WTC11 (cell line): ENCODE results near the gene IL1B.

Experiments
- CTCF ChIP-seq: fragments of 200-600 bp; IDR thresholded peaks from 2 replicates; pipeline ENCODE4 v1.8.0; 2022; ENCODE audit warnings: antibody characterized with exemption
- E2F4 ChIP-seq: sonication (generic); formaldehyde crosslinking; IDR thresholded peaks from 2 replicates; pipeline ENCODE4 v1.8.1; 2022; ENCODE audit warnings: low read depth, mild to moderate bottlenecking, moderate library complexity, missing genetic modification reagents, borderline replicate concordance
- FOXK1 ChIP-seq: sonication (generic); formaldehyde crosslinking; IDR thresholded peaks from 2 replicates; pipeline ENCODE4 v1.8.0; 2022; ENCODE audit warnings: mild to moderate bottlenecking, moderate library complexity, missing genetic modification reagents
- MXD4 ChIP-seq: fragments of 250-450 bp; sonication (Bioruptor Pico); IDR thresholded peaks from 2 replicates; pipeline ENCODE4 v1.8.0; 2021; ENCODE audit warnings: mild to moderate bottlenecking, moderate library complexity, borderline replicate concordance
- NR1H2 ChIP-seq: sonication (generic); formaldehyde crosslinking; IDR thresholded peaks from 2 replicates; pipeline ENCODE4 v1.9.0; 2021; ENCODE audit warnings: mild to moderate bottlenecking, moderate library complexity, missing genetic modification reagents
- NR2C2 ChIP-seq: sonication (generic); formaldehyde crosslinking; IDR thresholded peaks from 2 replicates; pipeline ENCODE4 v1.8.0; 2022; ENCODE audit warnings: mild to moderate bottlenecking, missing genetic modification reagents
- SMAD3 ChIP-seq: sonication (generic); formaldehyde crosslinking; IDR thresholded peaks from 2 replicates; pipeline ENCODE4 v1.8.0; 2022; ENCODE audit warnings: missing genetic modification reagents, mild to moderate bottlenecking, borderline replicate concordance
- SP1 ChIP-seq: sonication (generic); formaldehyde crosslinking; conservative IDR thresholded peaks from 2 replicates; pipeline ENCODE4 v1.8.1; 2022; ENCODE audit warnings: missing genetic modification reagents
- TCF7 ChIP-seq: sonication (generic); formaldehyde crosslinking; IDR thresholded peaks from 2 replicates; pipeline ENCODE4 v1.8.0; 2022; ENCODE audit warnings: mild to moderate bottlenecking, low read depth, missing genetic modification reagents, moderate library complexity
- TEAD4 ChIP-seq: sonication (generic); formaldehyde crosslinking; IDR thresholded peaks from 2 replicates; pipeline ENCODE4 v1.8.0; 2022; ENCODE audit warnings: mild to moderate bottlenecking, missing genetic modification reagents
- TF ChIP-seq, protein P1 (sequence below): sonication (generic); formaldehyde crosslinking; IDR thresholded peaks from 2 replicates; pipeline ENCODE4 v1.8.1; 2023; ENCODE audit warnings: mild to moderate bottlenecking, missing genetic modification reagents, borderline replicate concordance

DNA sequence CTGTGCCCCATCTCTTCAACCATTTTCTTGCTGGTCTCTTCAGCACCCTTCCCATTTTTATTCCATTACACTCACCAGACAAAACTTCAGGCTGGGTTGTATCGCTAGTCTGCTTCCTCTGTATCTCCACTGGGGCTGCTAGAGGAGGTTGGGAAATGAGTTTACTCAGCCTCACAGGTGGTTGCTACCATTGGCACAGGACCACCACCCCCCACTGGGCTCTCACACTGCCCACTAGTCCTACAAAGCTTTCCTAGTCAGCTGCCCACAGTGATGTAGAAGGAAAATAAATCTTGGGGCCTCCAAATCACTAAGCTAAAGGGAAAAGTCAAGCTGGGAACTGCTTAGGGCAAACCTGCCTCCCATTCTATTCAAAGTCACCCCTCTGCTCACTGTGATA is 12.3 kb upstream of the IL1B start:
- no peak for TF ChIP-seq NR1H2 (CRISPR knock-in tag)
- TF ChIP-seq CTCF, result no peak
- TF ChIP-seq, protein P1, sequence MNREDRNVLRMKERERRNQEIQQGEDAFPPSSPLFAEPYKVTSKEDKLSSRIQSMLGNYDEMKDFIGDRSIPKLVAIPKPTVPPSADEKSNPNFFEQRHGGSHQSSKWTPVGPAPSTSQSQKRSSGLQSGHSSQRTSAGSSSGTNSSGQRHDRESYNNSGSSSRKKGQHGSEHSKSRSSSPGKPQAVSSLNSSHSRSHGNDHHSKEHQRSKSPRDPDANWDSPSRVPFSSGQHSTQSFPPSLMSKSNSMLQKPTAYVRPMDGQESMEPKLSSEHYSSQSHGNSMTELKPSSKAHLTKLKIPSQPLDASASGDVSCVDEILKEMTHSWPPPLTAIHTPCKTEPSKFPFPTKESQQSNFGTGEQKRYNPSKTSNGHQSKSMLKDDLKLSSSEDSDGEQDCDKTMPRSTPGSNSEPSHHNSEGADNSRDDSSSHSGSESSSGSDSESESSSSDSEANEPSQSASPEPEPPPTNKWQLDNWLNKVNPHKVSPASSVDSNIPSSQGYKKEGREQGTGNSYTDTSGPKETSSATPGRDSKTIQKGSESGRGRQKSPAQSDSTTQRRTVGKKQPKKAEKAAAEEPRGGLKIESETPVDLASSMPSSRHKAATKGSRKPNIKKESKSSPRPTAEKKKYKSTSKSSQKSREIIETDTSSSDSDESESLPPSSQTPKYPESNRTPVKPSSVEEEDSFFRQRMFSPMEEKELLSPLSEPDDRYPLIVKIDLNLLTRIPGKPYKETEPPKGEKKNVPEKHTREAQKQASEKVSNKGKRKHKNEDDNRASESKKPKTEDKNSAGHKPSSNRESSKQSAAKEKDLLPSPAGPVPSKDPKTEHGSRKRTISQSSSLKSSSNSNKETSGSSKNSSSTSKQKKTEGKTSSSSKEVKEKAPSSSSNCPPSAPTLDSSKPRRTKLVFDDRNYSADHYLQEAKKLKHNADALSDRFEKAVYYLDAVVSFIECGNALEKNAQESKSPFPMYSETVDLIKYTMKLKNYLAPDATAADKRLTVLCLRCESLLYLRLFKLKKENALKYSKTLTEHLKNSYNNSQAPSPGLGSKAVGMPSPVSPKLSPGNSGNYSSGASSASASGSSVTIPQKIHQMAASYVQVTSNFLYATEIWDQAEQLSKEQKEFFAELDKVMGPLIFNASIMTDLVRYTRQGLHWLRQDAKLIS, result no peak
- TF ChIP-seq NR2C2 (CRISPR knock-in tag), result no peak
- no peak for TF ChIP-seq FOXK1 (CRISPR knock-in tag)
- TF ChIP-seq SP1 (CRISPR knock-in tag), result no peak
- TF ChIP-seq SMAD3, result no peak
- TF ChIP-seq TEAD4 (CRISPR knock-in tag), result no peak
- TF ChIP-seq MXD4 (CRISPR knock-in tag), result no peak
- no peak for TF ChIP-seq E2F4 (CRISPR knock-in tag)
- no peak for TF ChIP-seq TCF7
